ENCODE data around the gene DNASE2B. TPM values are rescaled to one million over a fixed set of nuclear protein-coding genes. Genes with fewer than 3 reads are reported as not detected.

The DNASE2B gene
- polyA plus RNA-seq, 4 donors = 0.08 to 0.12 (median 0.11) TPM; not detected in 1

DNA sequence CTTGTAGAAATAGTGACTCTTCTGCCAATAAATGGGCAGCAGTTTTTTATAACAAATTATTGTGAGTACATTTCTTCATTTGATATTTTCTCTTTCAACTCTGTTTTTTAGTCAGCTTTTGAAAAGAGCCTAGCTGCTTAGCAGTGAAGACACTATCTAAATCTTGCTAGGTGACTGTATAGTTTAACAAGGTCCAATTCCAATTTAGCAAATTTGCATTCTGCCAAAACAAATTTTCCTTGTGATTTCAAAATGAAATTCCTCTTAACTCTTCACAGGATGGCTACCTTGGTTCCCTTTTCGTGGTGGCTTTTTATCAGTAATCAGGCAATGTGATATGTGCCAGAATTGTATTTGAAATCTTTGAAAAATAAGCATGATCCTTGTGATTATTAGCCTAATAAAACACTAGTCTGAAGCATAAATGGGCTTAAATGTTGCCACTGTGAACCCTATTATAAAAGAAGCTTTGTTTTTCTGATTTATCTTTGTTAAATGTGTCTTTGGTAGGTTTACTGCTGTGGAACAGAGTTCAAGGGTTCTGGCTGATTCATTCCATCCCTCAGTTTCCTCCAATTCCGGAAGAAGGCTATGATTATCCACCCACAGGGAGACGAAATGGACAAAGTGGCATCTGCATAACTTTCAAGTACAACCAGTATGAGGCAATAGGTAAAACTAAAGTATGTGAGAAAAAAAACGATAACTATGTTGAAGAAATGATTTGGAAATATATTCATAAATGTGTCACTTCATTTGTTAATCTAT lies 12.2 kb downstream of the DNASE2B start:
- DNase-seq (ENCODE audit: low read depth in 4 of 4, low spot score in 2 of 4) = no peak

DNA sequence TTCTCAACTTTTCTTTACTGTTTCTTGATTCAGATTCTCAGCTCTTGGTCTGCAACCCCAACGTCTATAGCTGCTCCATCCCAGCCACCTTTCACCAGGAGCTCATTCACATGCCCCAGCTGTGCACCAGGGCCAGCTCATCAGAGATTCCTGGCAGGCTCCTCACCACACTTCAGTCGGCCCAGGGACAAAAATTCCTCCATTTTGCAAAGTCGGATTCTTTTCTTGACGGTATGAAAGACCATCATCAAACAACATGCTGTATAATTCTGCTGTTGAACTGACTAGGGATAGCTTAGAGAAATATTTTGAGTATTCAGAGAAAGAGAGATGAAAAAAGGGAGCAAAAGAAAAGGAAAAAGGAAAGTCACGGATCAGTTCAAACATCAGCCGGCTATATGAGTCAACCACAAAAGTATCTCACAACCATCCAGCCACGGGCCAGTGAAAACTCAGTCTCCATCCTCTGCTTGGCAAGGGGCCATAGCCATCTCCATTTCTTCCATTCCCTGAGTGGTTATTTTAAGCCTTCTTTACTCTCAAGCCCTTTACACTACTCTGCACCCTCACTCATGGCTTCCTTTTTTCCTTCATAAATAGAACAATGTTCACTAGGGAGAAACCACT lies 14.1 kb downstream of the DNASE2B start:
- no peak for DNase-seq (ENCODE audit: low read depth in 4 of 4, low spot score in 2 of 4)

DNA sequence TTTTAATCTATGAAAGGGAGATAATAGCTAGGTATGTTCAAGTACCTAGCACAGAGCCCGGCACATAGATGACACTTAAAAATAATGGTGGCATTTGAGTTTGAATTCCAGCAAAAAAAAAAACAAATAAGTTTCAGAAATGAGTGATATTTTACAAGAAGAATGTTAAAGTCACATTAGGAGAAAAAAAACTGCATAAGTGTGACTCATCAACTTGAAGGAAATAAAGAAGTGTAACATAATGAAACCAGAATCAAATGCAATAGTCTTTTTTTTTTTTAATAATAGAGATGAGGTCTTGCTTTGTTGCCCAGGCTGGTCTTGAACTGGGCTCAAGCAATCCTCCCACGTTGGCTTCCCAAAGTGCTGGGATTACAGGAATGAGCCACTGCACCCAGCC lies 17.1 kb downstream of the DNASE2B start:
- DNase-seq (ENCODE audit: low read depth in 4 of 4, low spot score in 2 of 4) = no peak

DNA sequence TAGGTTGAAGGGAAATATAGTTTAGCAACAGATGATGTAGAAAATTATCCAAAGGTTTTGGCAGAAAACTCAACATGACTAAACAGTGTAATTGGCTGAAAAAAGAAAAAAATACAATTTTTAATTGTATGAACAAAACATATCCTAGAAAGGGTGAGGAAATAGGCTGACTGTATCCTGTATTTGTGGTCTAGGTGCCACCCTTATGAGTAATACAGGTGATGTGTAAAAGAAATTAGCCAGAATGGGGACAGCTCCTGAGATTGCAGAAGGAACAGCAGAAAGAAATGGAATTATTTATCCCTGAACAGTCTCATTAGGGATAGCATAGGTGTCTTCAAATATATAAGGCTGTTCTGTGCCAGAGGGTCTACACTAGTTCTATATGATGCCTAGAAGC lies 24.6 kb downstream of the DNASE2B start:
- DNase-seq (ENCODE audit: low read depth in 4 of 4, low spot score in 2 of 4) = no peak

DNA sequence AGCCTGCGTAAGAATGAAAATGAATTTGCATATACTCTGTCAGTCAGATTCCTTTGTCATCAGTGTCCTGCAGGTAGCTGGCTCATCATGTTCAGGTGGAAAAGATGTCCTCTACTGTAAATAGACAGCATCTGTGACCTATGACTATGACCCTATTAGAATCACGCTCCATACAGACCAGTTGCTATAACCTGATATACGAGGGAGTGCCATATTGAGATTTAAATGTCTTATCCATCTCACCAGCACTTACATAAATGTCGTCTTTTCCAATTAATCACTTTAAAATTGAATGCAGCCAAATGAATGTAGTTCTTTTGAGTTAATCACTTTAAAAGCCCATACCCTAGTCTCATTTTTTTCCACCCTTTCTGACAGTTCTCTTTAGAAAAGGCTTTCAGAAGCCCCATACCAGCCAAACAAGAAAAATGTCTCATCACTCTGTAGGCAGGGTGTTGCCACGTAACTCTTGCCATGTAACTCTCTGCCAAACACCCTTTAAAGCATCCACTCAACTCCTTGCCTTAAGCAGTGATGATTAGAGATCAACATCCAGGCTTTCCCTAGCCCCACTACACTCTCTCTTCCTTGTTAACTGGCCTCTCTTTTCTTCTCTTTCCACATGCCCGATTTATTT lies 26.3 kb downstream of the DNASE2B start:
- DNase-seq (ENCODE audit: low read depth in 4 of 4, low spot score in 2 of 4) = no peak

DNA sequence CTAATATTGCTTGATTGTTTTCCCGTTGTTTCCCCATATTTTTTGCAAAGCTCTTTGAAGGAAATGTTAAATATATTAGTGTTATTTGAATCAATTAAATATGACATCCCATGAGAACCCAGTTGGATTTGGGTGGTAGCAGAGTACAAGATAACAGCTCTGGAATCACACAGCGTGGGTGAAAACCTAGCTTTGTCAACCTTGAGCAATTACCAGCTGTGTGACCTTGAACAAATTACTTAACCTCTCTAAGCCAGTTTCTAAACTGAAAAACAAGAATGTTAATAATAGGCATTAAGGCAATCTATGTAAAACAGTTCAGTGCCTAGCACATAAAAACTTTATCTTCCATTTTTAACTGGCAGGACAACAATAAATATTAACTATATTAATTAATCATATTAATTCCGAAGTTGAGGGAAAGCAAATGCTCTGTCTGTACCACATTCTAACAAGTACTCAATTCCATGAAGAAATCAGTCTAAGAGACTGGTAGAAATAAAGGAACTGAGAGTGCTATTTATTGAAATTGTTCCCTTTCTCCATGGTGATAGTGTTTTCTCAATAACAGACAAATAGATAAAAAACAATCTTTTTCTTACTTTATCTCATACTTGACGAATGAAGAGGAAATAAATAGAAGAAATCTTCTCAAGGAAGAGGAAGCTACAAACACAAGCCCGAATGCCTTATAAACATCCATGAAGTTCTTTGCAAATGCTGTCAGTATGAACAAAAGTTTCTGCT lies 27.0 kb downstream of the DNASE2B start:
- no peak for DNase-seq (ENCODE audit: low read depth in 4 of 4, low spot score in 2 of 4)

DNA sequence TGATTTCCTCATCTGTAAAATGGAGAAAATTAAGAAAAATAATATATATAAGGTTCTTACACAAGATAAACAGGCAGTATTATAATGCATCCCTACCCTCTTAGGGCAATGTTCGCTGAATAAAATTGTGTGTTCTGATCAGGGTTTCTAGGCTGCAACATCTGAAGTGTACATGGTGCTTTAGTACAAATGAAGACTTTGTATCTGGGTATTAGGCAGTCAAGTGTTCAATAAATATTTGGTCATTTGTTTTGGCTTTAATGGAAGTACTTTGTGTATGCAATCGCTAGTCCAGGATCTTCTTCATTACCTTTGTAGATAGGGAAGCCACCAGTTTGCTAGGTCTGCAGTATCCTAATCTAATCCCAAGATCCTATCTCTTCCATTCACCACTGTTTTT lies 28.1 kb downstream of the DNASE2B start:
- no peak for DNase-seq (ENCODE audit: low read depth in 4 of 4, low spot score in 2 of 4)

DNA sequence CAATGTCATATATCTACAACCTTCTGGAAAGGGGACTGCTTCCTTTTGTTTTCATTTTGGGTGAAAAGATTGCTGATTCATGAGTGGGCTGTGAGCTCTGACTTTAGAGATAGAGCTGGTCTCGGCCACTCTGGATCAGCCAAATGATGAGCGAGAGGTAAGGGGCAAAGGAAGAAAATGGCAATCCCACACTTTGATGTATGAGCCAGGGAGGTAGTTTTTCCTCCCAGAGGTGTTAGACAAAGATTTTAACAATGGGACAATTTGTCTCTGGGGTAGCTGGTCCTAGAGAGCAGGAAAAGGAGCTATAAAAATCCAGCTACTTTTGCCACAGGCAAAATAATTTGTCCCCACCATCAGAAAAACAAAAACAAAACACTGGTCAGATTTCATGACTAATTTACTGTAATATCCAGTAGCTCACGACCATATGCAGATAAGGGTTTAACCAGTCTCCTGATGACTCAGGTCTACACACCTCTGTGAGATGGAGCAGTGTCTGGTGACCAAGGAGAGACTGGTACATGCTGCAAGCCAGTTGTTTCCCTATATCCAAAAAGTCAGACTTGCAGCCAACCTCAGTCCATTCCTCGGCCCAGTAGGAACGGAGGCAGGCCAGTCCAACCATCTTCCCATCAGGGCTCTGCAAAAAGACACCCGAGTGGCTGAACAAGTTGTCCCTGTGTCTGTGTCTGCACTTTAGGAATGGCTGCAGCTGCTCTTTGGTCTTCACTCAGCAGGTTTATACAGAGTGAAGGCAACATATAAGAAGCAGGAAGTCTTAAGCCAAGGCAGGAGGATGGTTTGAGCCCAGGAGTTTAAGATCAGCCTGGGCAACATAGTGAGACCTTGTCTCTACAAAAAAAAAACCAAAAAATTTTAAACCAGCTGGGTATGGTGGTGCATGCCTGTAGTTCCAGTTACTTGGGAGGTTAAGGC lies 29.2 kb downstream of the DNASE2B start:
- no peak for DNase-seq (ENCODE audit: low read depth in 4 of 4, low spot score in 2 of 4)

DNA sequence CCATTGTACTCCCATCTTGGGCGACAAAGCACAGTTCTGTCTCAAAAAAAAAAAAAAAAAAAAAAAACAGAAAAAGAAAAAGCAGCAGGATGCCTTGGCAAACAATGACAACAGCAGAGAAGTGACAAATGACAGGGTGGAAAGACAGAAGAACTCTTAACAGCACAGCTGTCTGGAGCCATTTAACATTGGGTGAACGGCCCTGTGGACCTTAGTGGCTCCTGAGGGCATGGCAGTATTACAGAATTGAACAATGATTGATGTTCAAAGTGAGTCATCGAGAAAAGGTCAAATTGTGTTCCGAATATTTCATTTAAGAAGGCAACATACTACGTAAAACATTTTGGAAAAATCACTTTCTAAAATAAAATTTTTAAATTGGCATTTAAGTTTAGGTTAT lies 30.0 kb downstream of the DNASE2B start:
- DNase-seq (ENCODE audit: low read depth in 4 of 4, low spot score in 2 of 4) = no peak

DNA sequence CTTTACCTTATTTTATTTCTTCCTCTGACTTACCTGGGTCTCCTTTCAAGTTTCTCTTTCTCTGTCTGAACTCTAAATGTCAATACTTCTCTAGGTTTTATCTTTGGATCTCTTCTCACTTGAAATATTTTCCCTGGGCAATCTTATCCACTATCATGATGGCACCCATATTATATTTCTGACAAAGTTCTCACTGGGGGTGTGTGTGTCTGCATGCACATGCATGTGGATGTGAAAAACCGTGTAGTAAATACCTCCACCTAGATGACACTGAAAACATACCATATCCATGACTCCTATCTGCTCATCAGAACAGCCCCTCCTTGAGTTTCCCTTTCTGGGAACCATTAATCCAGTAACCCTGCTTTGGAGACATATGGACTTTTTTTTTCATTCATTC lies 30.9 kb downstream of the DNASE2B start:
- no peak for DNase-seq (ENCODE audit: low read depth in 4 of 4, low spot score in 2 of 4)

DNA sequence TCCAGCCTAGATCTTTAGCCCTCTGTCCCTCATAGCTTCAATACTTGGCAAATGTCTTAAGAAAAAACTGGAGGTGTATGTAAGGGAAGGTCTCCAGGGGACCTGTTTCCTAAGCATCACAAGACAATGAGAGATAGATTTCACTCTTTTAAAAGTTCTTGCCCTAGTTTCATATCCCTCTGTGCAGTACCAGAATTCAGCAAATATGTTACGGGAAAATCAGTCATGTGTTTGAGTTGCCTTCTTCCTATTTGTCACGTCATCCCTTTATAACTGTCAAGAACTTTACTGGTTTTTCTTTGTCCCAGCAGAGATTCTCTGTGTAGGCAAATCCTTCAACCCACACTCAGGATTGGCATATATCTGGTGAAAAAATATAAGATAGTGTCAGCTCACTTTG lies 32.3 kb downstream of the DNASE2B start:
- no peak for DNase-seq (ENCODE audit: low read depth in 4 of 4, low spot score in 2 of 4)

DNA sequence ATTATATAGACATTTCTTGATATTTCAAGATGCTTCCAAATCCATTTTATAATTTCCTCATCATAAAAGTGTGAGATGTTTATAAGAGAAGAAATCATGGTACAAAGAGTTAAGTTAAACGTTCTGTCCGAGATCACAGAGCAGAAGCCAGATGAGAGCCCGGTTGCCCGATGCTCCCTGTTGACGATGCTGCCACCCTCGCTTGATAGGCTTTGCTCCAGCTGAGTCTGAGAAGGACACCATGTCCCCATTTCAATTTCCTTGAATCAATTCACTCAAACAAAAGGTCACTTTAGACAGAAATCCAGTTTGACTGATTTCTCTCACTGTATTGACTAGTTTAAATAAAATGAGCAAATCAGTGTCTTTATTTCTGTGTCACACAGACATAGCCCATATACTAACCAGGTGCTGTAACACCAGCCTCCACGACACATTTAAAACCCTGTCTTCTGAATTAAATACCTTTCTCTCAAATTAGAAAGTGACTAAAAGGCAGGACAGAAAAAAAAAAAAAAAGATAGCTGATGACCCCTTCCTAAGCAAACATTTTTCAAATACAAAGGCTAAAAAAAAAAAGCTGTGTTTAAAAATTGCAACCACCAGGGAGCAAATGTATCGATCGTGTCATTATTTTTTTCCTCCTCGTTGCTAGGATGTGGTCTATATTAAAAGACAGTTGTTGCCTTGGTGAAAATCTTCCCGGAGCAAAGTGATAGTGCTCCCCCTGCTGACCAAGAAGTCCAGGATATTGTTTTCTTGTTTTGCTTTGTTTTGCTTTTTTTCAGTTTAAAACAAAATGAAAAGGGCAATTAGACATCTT lies 35.2 kb downstream of the DNASE2B start:
- DNase-seq (ENCODE audit: low read depth in 4 of 4, low spot score in 2 of 4) = peak in 3 of 4 donors; percentile 30 to 63 (median 54)

DNA sequence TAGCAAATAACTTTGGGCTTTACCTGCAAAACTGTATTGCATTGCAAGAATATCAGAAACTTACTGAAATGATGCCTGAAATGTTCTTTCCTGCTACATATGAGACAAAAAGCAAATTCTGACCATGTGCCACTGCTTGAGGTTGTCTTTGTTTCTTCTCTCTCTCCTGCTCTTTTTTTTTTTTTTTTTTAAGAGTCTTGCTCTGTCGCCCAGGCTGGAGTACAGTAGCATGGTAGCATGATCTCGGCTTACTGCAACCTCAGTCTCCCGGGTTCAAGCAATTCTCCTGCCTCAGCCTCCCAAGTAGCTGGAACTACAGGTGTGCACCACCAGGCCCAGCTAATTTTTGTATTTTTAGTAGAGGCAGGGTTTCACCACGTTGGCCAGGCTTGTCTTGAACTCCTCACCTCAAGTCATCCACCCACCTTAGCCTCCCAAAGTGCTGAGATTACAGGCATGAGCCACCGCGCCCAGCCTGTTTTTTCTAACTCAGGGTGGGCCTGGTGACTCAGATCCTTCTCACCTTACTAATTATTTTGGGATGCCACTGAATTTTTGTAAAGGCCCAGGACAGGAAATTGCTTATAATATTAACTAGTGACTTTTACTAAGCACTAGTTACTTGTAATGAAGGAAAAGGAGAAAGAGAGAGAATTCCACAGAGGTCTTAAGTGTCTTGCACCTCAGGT lies 35.9 kb downstream of the DNASE2B start:
- DNase-seq (ENCODE audit: low read depth in 4 of 4, low spot score in 2 of 4) = no peak

DNA sequence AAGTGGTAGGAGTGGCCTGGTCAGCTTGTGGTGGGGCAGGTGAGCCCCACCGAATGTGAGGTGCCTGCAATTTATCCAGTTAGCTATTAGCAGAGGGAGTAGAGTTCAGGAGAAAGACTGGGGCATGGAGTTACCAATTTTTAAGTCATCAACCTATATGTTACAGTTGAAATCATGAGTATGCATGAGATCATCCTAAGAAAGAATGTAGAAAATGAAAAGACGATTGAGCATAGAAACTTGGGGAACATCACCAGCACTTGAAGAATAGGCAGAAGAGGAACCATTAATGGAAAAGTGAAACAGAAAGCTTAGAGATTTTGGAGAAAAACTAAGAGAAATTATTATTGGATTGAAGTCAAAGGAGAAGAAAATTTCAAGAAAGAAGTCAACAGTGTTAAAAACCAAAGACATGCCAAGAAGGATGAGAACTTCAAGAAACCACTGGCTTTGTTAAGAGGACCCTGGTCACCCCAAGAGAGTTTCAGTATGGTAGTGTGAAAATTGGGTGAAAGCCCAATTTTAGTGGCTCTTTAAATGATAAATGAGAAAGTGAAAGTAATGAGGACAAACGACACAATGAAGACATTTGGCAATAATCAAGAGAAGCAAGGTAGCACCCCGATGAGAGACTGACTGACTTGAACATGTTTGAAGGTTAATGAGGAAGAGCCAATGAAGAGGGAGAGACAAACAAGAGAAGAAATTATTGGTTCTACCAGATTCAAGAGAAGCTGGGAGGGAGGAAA lies 36.7 kb downstream of the DNASE2B start:
- DNase-seq (ENCODE audit: low read depth in 4 of 4, low spot score in 2 of 4) = no peak

DNA sequence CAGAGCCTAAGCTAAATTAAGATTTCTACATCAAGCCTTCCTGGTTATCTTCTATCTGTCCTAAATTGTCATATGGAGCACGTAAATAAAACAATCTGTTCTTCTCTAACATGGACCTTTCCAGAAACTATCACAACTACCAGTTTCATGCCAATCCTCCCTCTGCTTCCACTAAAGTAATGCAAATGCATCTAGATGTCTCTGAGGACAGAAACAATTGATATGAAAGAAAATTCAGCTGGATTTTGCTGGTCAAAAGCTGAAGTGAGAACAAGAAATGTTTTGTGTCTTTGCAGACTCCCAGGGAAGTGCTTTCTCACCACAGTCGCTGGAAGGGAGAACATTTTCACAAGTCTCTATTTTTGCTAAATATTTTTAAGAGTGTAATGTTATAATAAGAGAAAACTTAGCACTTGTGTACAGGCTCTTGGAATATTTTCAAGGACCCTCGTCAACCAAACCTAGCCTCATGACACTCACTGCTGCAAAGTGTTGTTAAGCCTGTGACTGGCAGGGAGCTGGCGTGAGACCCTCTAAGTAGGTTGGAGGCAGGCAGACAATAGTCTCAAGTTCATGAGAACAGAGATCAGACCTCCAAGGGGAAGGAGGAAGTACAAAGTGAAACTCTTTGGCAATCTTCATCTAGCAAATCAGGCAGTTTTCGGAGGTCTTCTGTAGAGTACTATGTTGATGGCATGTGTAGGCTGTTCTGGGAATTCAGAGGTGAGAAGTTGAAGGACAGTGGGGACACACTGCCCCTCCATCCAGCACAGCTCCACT lies 38.8 kb downstream of the DNASE2B start:
- no peak for DNase-seq (ENCODE audit: low read depth in 4 of 4, low spot score in 2 of 4)

DNA sequence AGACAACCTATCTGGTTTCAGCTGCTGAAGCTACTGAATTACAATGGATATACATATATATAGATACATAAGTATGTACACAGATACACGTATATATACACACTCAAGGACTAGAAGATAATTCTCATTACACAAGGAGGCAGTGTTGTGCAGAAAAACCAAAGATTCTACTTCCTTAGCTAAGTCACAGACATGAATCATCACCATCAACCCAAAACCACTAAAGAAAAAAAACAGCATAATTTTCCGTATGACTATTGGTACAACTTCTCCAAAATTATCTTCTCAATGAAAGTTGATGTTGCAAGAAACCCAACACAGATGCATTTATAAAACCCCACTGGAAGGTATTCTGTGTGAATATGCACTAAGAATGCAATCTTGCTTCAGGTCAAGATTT lies 44.0 kb downstream of the DNASE2B start:
- peak in 1 of 4 donors; percentile 34 for DNase-seq (ENCODE audit: low read depth in 4 of 4, low spot score in 2 of 4)

All from left renal cortex interstitium (tissue), 4 donors.